Adrenal gland (tissue), 12 donors: ENCODE measurements around the gene AMOTL2. TPM values are rescaled to one million over a fixed set of nuclear protein-coding genes. Genes with fewer than 3 reads are reported as not detected.
A peak's percentile ranks its signal among the peaks of the same experiment; 100 is the strongest.

ENCODE experiments used
- DNase-seq, 7 donors: peaks; one replicate each; pipeline ENCODE4 v3.0.0-alpha.2; 2019 to 2020
- H3K27ac ChIP-seq, 5 donors: fragments of 200-600 bp; sonication (generic) in 4 of 5; 1 replicate in 3 of 5; 2 replicates in 2 of 5; pipeline versions ENCODE4 v1.5.1 to v1.8.0; 2016 to 2020; ENCODE audit warnings: mild to moderate bottlenecking in 1 of 5
- H3K27me3 ChIP-seq: fragments of 200-600 bp; 2 replicates; pipeline ENCODE4 v1.8.0; 2021
- H3K36me3 ChIP-seq, 2 donors: fragments of 200-600 bp; replicated peaks in 1 of 2; 1 replicate in 1 of 2; 2 replicates in 1 of 2; pipeline versions ENCODE4 v1.5.1 to v1.8.0; 2018 to 2022
- H3K4me1 ChIP-seq, 2 donors: fragments of 200-600 bp; replicated peaks in 1 of 2; 1 replicate in 1 of 2; 2 replicates in 1 of 2; pipeline versions ENCODE4 v1.5.1 to v1.8.0; 2018 to 2021
- H3K4me3 ChIP-seq, 4 donors: fragments of 200-600 bp; sonication (generic) in 3 of 4; one replicate each; pipeline ENCODE4 v1.5.1; 2016 to 2018
- H3K9me3 ChIP-seq, 3 donors: fragments of 200-600 bp; sonication (generic) in 1 of 3; replicated peaks in 1 of 3; 1 replicate in 2 of 3; 2 replicates in 1 of 3; pipeline versions ENCODE4 v1.5.1 to v1.8.0; 2016 to 2021
- POLR2A ChIP-seq, 2 donors: fragments of 450-650 bp; IDR thresholded peaks; one replicate each; pipeline ENCODE4 v1.6.1; 2017; ENCODE audit warnings: antibody characterized with exemption in 2 of 2, mild to moderate bottlenecking in 2 of 2, moderate library complexity in 1 of 2
- WGBS, 4 donors: extraction: QIAGEN DNeasy Blood & Tissue Kit in 2 of 4; methylation state at CpG; one replicate each; pipeline versions ENCODE4 v1.1.5 to v1.1.7; 2013 to 2017; 5-methylcytosine and 5-hydroxymethylcytosine counted together
- intact Hi-C, 2 donors: fragments of 100-400 bp; cut with DNase I; formaldehyde crosslinking; loops; one replicate each; pipeline versions ENCODE4 v1.14.1 to v1.15.0; 2022 to 2023
- polyA plus RNA-seq, 3 donors: library from polyadenylated mRNA; stranded (reverse); fragments of 200-250 nt in 2 of 3; fragments of 350-450 nt in 1 of 3; fragmentation: Illumina TruSeq in 1 of 3; extraction: RNeasy Lipid Tissue Mini Kit (QIAGEN cat#74804) in 1 of 3; gene quantifications; one replicate each; pipeline ENCODE4 v1.2.3, GENCODE V29; 2013 to 2014
- total RNA-seq, 9 donors: library from RNA; depleted of rRNA in 4 of 9; stranded (reverse); fragments of >200 nt in 4 of 9; fragments of 120-200 nt in 1 of 9; fragmentation: NEBNext Ultra II Directional in 1 of 9; extraction: Animal tissue kit (Norgen Biotek cat#: 25700) in 1 of 9; gene quantifications; one replicate each; pipeline versions ENCODE4 v1.1.0 to v1.2.4, GENCODE V29; 2013 to 2023
- TF ChIP-seq, protein P1 (sequence below), 6 experiments: fragments of 450-650 bp in 4 of 6; fragments of 200-600 bp in 2 of 6; sonication (generic) in 1 of 6; IDR thresholded peaks; 1 replicate in 5 of 6; 2 replicates in 1 of 6; pipeline versions ENCODE4 v1.5.1 to v1.8.0; 2016 to 2021; ENCODE audit warnings: antibody characterized with exemption in 6 of 6, mild to moderate bottlenecking in 2 of 6, moderate library complexity in 1 of 6
- donor health status: healthy with polysubstance abuse.
- donor health status: Bipolar disorder and iron deficiency.
- donor health status: DM: yes; HTN: yes; CAD: no.
- donor health status: DM: no; HTN: no; CAD: no.
- donor health status: DM: no; HTN: no; CAD: no.
- donor health status: DM: yes; HTN: yes; CAD: no.

The AMOTL2 gene
- total and polyA plus RNA-seq, 12 donors = 9.3 to 63.0 (median 29.7) TPM

DNA sequence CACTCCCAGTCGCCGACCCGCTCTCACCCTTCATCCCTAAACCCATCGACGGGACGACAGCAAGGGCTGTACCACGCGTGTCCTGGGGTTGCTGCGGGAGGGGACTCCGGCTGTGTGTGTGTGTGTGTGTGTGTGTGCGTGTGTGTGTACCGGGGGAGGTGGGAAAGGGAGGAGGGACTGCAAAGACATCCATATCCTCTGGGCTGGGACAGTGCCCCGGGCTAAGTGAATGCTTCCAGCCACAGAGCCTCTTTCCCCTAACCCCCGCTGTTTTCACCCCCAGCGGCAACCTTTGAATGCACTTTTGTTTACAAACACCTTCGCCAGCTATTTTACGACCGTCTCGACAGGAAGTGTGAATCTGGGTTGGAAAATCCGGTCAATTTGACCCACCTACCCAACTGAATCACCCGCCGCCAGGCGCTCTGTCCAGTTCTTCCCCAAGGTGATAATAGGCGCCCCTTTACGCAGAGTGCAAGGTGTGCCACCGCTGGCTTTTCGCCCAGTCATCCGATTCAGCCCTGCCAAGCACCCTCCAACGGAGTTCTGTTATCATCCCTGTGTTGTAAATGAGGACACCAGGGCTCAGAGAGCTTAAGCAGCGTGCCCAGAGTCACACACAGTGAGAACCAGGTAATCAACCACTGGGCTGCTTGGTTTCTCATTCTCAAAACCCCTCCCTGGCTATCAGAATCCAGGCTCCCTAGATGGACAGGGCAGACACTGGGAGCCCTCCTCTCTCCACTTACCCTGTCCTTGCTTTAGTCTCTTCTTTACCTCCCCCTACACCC is 739 bp upstream of the AMOTL2 start:
- WGBS, 4 donors = 8 to 19% (median 10%) methylated on average over 21 to 30 of the region's 30 CpGs
- H3K4me3 ChIP-seq = peak overlapping the region in 3 of 4 donors; percentile 50 to 85 (median 82)
- no peaks in the 10 kb centered on the region for H3K27me3 ChIP-seq
- H3K36me3 ChIP-seq = peaks cover 0 to 12% of the 10 kb centered on the region in 2 donors
- H3K4me1 ChIP-seq = peaks cover 25 to 32% of the 10 kb centered on the region in 2 donors
- intact Hi-C loops = loop anchor here (5.0 to 10.0 kb wide), 4 partner anchors 63 to 170 kb away; no protein-coding TSS in a partner anchor
- H3K27ac ChIP-seq = peak overlapping the region in 4 of 5 donors; percentile 94 to 98 (median 96)
- DNase-seq = peak in 6 of 7 donors; percentile 52 to 72 (median 65)
- TF ChIP-seq, protein P1, sequence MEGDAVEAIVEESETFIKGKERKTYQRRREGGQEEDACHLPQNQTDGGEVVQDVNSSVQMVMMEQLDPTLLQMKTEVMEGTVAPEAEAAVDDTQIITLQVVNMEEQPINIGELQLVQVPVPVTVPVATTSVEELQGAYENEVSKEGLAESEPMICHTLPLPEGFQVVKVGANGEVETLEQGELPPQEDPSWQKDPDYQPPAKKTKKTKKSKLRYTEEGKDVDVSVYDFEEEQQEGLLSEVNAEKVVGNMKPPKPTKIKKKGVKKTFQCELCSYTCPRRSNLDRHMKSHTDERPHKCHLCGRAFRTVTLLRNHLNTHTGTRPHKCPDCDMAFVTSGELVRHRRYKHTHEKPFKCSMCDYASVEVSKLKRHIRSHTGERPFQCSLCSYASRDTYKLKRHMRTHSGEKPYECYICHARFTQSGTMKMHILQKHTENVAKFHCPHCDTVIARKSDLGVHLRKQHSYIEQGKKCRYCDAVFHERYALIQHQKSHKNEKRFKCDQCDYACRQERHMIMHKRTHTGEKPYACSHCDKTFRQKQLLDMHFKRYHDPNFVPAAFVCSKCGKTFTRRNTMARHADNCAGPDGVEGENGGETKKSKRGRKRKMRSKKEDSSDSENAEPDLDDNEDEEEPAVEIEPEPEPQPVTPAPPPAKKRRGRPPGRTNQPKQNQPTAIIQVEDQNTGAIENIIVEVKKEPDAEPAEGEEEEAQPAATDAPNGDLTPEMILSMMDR (IDR thresholded peaks at IDR 0.05) = peak in 1 of 6 experiments; percentile 15
- no peak for TF ChIP-seq POLR2A (IDR thresholded peaks at IDR 0.05)
- H3K9me3 ChIP-seq = no peaks in the 10 kb centered on the region

DNA sequence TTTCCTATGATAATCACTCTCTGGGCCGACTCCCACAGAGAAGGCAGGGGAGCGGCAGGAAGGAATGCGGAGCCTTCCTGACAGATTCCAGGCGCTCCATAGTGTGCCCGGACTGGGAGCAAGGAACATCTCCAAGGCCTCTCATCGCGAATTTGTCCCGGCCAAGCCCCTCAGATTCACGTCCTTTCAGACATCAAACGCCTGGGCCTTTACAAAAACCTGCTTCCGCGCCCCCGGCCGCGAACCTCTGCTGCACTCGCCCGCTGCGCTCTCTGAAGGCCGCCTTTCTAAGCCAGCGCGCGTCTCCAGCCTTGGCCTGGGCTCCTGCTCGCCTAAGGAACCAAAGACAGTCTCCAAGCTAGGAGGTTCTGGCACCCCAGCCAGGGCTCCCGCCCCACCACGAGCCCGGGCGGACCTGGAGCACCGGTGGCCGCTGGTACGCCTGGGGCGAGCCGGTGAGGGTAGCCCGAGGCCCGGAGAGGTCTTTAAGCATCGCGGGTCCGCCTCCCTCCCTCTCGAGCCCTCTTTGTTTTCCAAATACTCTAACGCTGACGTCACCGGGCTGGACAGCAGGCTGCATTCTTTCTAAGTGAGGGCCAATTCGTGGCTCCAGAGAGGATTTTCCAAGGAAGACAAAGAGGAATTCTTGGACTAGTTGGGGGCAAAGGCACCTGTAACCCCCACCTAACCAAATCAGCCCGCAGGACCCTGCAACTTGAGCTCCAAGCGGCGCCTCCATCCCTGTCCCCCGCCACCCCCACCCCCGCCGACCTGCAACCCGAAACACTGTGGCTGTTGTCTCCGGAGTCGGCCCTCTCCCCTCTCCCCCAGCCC is 759 bp downstream of the AMOTL2 start:
- no peaks in the 10 kb centered on the region for H3K27me3 ChIP-seq
- WGBS, 4 donors = 2 to 7% (median 5%) methylated on average over 11 to 51 of the region's 51 CpGs
- H3K4me1 ChIP-seq = peaks cover 36 to 47% of the 10 kb centered on the region in 2 donors
- peak; percentile 18 to 70 for TF ChIP-seq POLR2A (IDR thresholded peaks at IDR 0.05)
- TF ChIP-seq, protein P1 (IDR thresholded peaks at IDR 0.05) = peak in 1 of 6 experiments; percentile 3
- no peaks in the 10 kb centered on the region for H3K9me3 ChIP-seq
- intact Hi-C loops = loop anchor here (5.0 to 10.0 kb wide), 4 partner anchors 61 to 169 kb away; no protein-coding TSS in a partner anchor
- peaks cover 0 to 27% of the 10 kb centered on the region in 2 donors for H3K36me3 ChIP-seq
- peak overlapping the region; percentile 29 to 85 (median 66) for H3K4me3 ChIP-seq
- peak overlapping the region; percentile 63 to 98 (median 94) for H3K27ac ChIP-seq
- DNase-seq = peak; percentile 72 to 95 (median 91)

DNA sequence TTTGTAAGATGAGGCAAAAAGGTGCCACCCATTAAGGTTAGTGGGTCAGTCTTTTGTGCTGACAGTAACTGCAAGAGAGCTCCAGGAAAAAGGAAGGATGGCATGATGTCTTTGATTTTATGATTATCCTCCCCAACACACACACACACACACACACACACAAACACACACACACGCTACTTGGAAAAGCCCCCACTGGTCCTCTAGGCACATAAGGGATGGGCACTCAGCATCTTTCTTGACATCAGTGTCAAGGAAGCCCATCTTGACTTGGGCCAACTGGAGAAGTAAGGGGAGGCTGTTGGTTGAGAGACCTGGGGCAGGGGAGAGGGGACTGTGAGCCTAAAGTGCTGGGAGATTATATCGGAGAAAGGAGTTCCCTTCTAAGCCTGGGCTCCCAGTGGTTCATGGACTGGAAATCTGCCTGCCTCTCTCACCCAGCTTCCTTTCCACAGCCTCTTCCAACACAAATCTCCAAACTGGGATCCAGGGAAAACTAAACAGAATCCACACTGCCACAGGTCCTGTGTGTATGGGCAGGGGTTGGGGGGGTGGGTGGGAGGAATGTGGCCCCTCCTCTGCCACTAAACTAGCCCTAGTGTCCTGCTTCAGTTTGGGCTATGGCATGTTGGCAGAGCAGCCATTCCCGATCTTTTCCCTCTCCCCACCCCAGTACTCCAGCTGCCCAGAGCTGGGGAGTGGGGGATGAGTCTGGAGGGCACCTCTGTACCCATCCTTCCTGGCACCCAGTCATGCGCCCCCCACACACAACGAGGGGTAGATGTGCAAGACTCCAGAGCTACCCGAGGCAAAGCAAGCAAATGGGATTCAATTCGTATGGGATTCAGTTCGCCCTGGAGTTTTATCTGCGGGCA is 1.6 kb downstream of the AMOTL2 start:
- intact Hi-C loops = loop anchor here (5.0 to 10.0 kb wide), 4 partner anchors 60 to 168 kb away; no protein-coding TSS in a partner anchor
- H3K4me3 ChIP-seq = peak overlapping the region in 3 of 4 donors; percentile 50 to 85 (median 82)
- TF ChIP-seq POLR2A (IDR thresholded peaks at IDR 0.05) = no peak
- TF ChIP-seq, protein P1 (IDR thresholded peaks at IDR 0.05) = no peak
- no peak for DNase-seq
- H3K9me3 ChIP-seq = no peaks in the 10 kb centered on the region
- peaks cover 0 to 30% of the 10 kb centered on the region in 2 donors for H3K36me3 ChIP-seq
- peaks cover 40 to 56% of the 10 kb centered on the region in 2 donors for H3K4me1 ChIP-seq
- no peaks in the 10 kb centered on the region for H3K27me3 ChIP-seq
- H3K27ac ChIP-seq = peak overlapping the region; percentile 44 to 98 (median 94)
- 27 to 51% (median 38%) methylated on average over 4 to 9 of the region's 9 CpGs for WGBS, 4 donors
